CD4-positive, alpha-beta T cell treated with Interleukin-17A for 1 hour (primary cell): ENCODE results near the gene LEMD3.

Experiments
- DNase-seq: peaks from one replicate; pipeline ENCODE4 v3.0.0-alpha.2; 2020

The LEMD3 gene

DNA sequence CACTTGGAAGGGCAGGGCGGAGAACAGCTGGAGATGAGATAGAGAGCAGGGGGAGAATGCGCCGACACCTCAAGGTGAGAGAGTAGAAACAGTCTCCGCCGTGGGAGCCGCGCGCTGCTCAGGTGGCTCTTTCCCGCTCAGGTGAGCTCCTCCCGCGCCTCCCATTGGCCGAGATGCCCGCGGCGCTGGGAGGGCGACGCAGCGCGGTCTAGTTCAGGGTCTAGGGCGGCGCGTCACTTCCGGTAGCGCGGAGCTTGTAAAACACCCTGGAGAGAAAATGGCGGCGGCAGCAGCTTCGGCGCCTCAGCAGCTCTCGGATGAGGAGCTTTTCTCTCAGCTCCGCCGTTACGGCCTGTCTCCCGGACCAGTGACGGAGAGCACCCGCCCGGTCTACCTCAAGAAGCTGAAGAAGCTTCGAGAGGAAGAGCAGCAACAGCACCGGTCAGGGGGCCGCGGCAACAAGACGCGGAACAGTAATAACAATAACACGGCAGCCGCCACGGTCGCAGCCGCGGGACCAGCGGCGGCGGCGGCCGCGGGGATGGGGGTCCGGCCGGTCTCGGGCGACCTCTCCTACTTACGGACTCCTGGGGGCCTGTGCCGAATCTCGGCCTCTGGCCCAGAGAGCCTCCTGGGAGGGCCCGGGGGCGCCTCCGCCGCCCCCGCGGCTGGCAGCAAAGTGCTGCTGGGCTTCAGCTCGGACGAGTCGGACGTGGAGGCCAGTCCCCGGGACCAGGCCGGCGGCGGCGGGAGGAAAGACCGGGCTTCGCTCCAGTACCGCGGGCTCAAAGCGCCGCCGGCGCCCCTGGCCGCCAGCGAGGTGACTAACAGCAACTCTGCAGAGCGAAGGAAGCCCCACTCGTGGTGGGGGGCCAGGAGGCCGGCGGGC, at the start of gene LEMD3:
TSS of gene LEMD3 (plus strand) at position 264 of the 889 bp plus-strand sequence. CDS start at position 278, 14 bp downstream.
- DNase-seq: peak; percentile 95

GRCh38 chr12:65121049-65121955, 48.1 kb upstream of the LEMD3 start, which contains the start of gene WIF1:
WIF1 (minus strand) TSS chr12:65121305; CDS start chr12:65121191, 114 bp downstream.
- DNase-seq: no peak

GRCh38 chr12:65121956-65122469, 47.4 kb upstream of the LEMD3 start:
- DNase-seq: no peak

DNA sequence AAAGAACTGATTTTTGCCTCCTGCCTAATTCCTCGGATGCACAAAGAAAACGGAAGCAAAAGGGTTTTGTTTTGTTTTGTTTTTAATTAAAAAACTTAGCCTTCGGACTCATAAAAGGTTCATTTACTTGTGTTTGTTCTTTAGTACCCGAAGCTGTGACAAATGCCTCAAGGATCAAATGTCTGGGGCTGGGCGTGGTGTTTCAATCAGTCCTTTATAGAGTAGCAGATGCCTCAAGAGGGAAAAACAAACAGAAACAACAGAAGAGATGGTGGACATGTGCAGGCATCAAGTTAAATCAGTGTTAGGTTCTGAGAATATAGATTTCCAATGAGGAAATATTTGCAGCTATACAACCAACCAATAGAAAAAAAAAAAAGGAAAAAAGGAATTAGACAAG, 46.7 kb upstream of the LEMD3 start:
- DNase-seq: no peak

GRCh38 chr12:65123435-65124063, 45.8 kb upstream of the LEMD3 start:
- DNase-seq: peak; percentile 13

GRCh38 chr12:65125247-65125646, 44.1 kb upstream of the LEMD3 start:
- no peak for DNase-seq

DNA sequence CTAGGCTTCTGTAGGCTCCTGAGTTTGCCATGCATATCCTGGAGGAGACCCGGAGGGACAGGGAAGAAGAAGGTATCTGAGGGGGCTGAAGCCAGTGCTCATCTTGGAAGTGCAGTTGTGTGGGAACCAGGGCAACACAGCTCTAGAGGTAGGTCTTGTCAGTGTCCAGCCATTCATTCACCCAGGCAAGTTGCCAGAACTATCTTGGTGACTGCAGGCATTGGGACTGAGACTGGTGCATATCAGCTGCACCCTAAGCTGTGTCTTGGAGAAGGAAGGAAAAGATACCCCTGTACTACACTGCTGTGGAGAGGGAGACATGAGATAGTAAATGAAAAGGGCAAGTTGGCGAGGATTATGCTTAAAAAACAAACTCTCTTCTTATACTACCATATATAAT, 43.4 kb upstream of the LEMD3 start:
- DNase-seq: no peak

DNA sequence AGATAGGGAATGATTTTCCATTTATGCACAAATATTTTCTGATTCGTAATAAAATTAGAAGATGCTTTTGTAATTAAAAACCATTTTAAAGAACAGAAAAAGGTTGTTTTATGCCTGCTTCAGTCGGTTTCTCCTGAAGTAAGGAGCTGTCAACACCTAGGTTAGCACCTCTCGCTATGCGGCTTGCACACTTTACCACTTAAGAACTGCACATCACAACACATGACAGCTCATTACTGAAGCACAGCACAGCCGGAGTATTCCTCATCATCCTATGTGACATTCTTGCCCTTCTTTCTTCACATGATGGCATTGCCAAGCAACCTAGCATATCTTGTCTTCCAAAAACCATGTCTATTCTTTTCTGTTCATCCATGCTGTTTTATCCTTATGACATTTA, 42.9 kb upstream of the LEMD3 start:
- DNase-seq: no peak

DNA sequence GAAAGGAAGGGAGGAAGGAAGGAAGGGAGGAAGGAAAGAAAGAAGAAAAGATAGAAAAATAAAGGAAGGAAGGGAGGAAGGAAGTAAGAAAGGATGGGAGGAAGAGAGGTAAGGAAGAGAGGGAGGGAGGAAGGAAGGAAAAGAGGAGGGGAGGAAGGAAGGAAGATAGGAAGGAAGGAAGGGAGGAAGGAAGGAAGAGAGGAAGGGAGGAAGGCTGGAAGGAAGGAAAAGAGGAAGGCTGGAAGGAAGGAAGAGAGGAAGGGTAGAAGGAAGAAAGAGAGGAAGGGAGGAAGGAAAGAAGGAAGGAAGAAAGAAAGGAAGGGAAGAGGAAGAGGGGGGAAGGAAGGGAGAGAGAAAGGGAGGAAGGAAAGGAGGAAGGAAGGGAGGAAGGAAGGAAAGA, 35.5 kb upstream of the LEMD3 start:
- DNase-seq: no peak

GRCh38 chr12:65139389-65139788, 30.0 kb upstream of the LEMD3 start:
- no peak for DNase-seq

- DNase-seq: no peak
Observed at GRCh38 chr12:65140738-65141137, 28.6 kb upstream of the LEMD3 start.

GRCh38 chr12:65147312-65147905, 22.0 kb upstream of the LEMD3 start:
- no peak for DNase-seq

DNA sequence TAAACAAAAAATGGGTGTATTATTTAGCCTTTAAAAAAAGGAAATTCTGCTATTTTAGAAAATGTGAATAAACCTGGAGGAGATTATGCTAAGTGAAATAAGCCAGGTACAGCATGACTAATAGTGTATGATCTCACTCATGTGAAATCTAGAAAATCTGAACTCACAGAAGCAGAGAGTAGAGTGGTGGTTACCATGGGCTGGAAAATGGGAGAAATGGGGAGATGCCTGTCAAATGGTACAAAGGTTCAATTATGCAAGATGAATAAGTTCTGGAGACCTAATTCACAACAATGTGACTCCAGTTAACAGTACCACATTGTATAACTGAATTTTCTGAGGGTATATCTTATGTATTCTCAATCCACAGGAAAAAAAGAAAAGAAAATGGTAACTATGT, 17.4 kb upstream of the LEMD3 start:
- DNase-seq: no peak

DNA sequence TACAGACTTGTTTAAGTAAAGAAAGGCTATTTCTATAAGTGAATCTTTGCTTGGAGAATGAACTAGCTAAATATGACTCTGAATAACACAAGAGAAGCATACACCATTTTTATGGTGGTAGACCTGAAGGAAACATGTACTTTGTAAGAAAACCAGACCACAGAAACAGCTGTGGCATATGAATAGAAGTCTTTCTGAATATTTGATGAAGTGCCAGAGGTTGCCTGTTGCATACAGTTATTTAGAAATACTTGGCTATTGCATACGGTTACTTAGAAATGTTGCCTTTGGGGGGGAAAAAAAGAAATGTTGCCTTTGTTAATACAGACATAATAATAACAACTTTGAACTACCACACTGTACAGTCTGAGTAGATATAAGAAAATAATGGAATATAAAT, 16.8 kb upstream of the LEMD3 start:
- DNase-seq: no peak

DNA sequence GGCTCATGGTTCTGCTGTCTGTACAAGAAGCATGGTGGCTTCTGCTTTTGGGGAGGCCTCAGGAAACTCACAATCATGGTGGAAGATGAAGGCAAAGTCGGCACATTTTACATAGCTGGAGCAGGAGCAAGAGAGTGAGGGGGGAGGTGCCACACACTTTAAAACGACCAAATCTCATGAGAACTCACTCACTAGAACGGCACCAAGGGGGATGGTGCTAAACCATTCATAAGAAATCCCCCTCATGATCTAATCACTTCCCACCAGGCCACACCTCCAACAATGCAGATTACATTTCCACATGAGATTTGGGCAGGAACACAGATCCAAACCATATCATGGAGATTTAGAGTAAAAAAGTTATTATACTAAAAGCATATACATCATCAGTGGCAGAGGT, 13.6 kb upstream of the LEMD3 start:
- no peak for DNase-seq

DNA sequence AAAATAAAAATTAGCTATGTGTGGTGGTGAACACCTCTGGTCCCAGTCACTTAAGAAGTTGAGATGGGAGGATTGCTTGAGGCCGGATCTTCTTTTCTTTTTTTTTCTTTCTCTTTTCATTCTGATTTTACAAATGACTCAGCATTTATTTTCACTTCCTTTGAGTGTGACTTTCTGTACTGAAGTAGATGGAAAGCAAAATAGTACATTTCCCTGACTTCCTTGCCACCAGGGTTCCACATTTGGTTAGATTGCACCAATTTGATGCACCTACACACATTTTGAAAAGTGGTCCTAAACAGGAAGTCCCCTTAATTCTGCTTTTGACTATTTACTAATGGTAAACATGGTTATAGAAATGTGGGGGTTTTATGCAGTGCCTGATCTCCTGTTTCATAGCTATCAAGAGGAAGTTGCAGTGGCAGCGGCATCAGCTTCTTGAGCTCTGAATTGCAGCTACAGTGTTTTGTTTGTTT, 13.0 kb upstream of the LEMD3 start:
- DNase-seq: peak; percentile 28

GRCh38 chr12:65157091-65157490, 12.3 kb upstream of the LEMD3 start:
- no peak for DNase-seq

GRCh38 chr12:65162609-65163008, 6.8 kb upstream of the LEMD3 start:
- DNase-seq: no peak

- no peak for DNase-seq
Observed at GRCh38 chr12:65164244-65164643, 5.1 kb upstream of the LEMD3 start.

DNA sequence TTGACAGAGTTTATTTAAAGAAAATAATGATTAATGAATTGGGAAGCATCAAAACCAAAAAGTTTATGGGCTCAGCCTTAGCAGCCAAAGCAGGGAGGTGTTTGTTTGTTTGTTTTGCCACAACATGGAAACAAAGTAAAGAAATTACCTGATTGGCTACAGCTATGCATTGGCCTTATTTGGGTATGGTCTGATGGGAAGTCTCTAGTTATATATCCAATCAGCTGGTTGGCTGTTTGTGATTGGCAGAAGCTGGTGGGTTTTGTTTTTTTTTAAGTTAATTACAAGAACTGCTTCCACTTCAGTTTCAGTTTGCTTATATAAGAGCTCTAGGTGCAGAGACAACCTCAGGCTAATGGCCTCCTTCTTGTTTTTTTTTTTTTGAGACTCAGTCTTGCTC, 4.6 kb upstream of the LEMD3 start:
- DNase-seq: no peak

DNA sequence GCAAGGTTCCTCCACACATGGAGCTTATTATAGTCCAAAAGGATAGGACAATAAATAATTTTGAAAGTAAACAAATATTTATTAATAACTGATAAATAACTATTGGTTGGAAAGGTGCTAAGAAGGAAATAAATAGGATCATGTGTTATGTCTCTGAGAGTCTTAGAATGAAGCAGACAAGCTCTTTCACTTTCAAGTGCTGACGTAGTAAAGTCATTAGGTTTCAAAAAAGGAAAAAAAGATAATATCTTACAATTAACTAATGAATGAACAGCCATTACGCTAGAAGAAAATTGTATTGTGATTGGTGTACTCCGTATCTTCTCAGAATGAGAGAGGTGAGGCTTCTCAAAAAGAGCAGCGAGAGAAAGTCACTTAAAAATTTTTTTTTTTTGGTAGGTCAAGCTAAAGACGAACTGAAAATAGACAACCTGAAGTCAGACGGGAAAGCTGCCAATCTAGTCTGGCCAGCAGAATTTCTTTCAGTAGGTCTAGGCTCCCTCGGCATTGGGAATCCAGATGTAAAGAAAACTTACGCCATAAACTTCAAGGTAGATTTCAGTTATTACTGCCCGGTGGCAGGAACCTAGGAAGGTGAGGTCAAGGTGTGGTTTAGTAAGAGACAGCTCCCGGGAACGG, 583 bp upstream of the LEMD3 start:
- DNase-seq: peak; percentile 45
